ENCODE data around the gene MRPS6. TPM values are rescaled to one million over a fixed set of nuclear protein-coding genes. Genes with fewer than 3 reads are reported as not detected.
A peak's percentile ranks its signal among the peaks of the same experiment; 100 is the strongest.

Gene MRPS6
- total and polyA plus RNA-seq, 10 of the 15 experiments (the other 5 are each of a cell fraction or from before 2014, with no cell fraction given): 32.5 to 232 (median 90.3) TPM

DNA sequence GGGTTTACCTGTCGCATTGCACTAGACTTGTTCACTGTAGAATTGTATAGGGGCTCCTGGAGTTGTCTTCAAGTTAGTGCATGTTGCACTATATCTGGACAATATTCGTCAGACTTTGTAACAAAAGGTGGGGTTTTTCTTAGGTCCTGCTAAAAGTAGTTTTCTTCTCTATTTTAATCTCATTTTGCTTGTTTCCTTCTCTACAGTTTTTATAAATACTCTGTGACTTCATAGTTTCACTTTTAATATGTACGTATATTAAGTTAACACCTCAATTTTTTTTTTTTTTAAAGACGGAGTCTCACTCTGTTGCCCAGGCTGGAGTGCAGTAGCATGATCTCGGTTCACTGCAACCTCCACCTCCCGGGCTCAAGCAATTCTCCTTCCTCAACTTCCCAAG, 26.5 kb upstream of the MRPS6 start:
- DNase-seq (ENCODE audit: low read depth, low spot score): peak; percentile 35
- H3K79me2 ChIP-seq (ENCODE audit: control insufficient read depth, insufficient read depth, low read length): no peaks in the 10 kb centered on the region
- H3K9ac ChIP-seq (ENCODE audit: control insufficient read depth, insufficient read depth, low read length): no peak overlapping the region
- CTCF ChIA-PET: no interaction called here
- ATAC-seq: peak; percentile 96
- H2AFZ ChIP-seq (ENCODE audit: control insufficient read depth, low read depth, low read length): peak overlapping the region; percentile 68
- no TSS peak for BruUV-seq (replicated peaks)
- intact Hi-C loops (cut with micrococcal nuclease; ENCODE audit: unreplicated experiment) (no loop called here), in situ Hi-C loops (cut with MboI) (no loop called here)
- H4K20me1 ChIP-seq (ENCODE audit: control insufficient read depth, insufficient read depth): no peaks in the 10 kb centered on the region
- SMC1A ChIA-PET (ENCODE audit: uncharacterized antibody, unreplicated experiment): interaction anchor here (0.8 to 1.0 kb wide), 2 partner anchors 25 to 95 kb away, joined by 3 read pairs; no protein-coding TSS in a partner anchor
- POLR2A ChIA-PET: interaction anchor here (1.4 kb wide), 1 partner anchor 26 kb away, joined by 4 read pairs; the partner anchor contains the start of genes MRPS6 and SLC5A3
- H3K36me3 ChIP-seq (ENCODE audit: control insufficient read depth in 2 of 2, insufficient read depth in 2 of 2, low read length in 1 of 2): no peaks in the 10 kb centered on the region
- WGBS (ENCODE audit: insufficient coverage, insufficient replicate concordance, low lambda C conversion rate, missing lambda C conversion rate): 8% methylated on average over 6 of the region's 6 CpGs
- H3K27ac ChIP-seq (ENCODE audit: control insufficient read depth, insufficient read depth): peak overlapping the region; percentile 46; the same call in 1 of the 2 replicates
- H3K4me2 ChIP-seq (ENCODE audit: control insufficient read depth, insufficient read depth): peak overlapping the region; percentile 65
- H3K27me3 ChIP-seq (replicated peaks in 1 of 2; ENCODE audit: control insufficient read depth in 2 of 2, insufficient read depth in 2 of 2, low read length in 1 of 2): no peaks in the 10 kb centered on the region
- peaks cover 6% of the 10 kb centered on the region; the same call in 1 of the 2 replicates for H3K4me1 ChIP-seq (ENCODE audit: control insufficient read depth, insufficient read depth, low read length)
- FAIRE-seq: no peak
- peak overlapping the region; percentile 47; the same call in 1 of the 2 replicates for H3K4me3 ChIP-seq
- no peaks in the 10 kb centered on the region; the same call in 2 of the 3 replicates for H3K9me3 ChIP-seq (replicated peaks; ENCODE audit: control insufficient read depth, insufficient read depth, low read length)
- RAD21 ChIA-PET (ENCODE audit: unreplicated experiment): interaction anchor here (0.8 to 0.9 kb wide), 3 partner anchors 24 to 111 kb away, joined by 3 read pairs; no protein-coding TSS in a partner anchor
- TF ChIP-seq RB1 (IDR thresholded peaks at IDR 0.05; ENCODE audit: borderline replicate concordance) (no peak), ATF3 (IDR thresholded peaks at IDR 0.05; ENCODE audit: borderline replicate concordance, extremely low read depth, low read depth, low read length) (no peak), BCL11A (IDR thresholded peaks at IDR 0.05; ENCODE audit: low read depth, low read length) (peak; percentile 32; the same call in 1 of the 2 replicates), MTA3 (IDR thresholded peaks at IDR 0.05; ENCODE audit: borderline replicate concordance, low read length) (no peak), HDAC6 (IDR thresholded peaks at IDR 0.05; ENCODE audit: unreplicated experiment) (no peak), TARDBP (IDR thresholded peaks at IDR 0.05; ENCODE audit: borderline replicate concordance) (no peak), CHD2 (IDR thresholded peaks at IDR 0.05; ENCODE audit: borderline replicate concordance, low read depth, low read length) (no peak), LARP7 (IDR thresholded peaks at IDR 0.05) (no peak), MYB (IDR thresholded peaks at IDR 0.05; ENCODE audit: borderline replicate concordance, low read depth, low read length) (no peak), GABPA (IDR thresholded peaks at IDR 0.05; ENCODE audit: low read depth) (peak; percentile 27; the same call in 1 of the 2 replicates), HCFC1 (IDR thresholded peaks at IDR 0.05; ENCODE audit: low read length) (no peak), ASH2L (IDR thresholded peaks at IDR 0.05; ENCODE audit: borderline replicate concordance, low read depth) (no peak), GATAD2B (conservative IDR thresholded peaks at IDR 0.05; ENCODE audit: low read depth) (no peak), WRNIP1 (IDR thresholded peaks at IDR 0.05; ENCODE audit: borderline replicate concordance, low read depth, low read length) (no peak), CREM (IDR thresholded peaks at IDR 0.05; ENCODE audit: low read depth) (peak; percentile 57), ESRRA (IDR thresholded peaks at IDR 0.05; ENCODE audit: low read length) (no peak), ZNF687 (IDR thresholded peaks at IDR 0.05) (no peak), ZNF384 (IDR thresholded peaks at IDR 0.05; ENCODE audit: borderline replicate concordance, low read depth, low read length) (peak; percentile 68), SP1 (IDR thresholded peaks at IDR 0.05; ENCODE audit: low read depth, low read length) (peak; percentile 9)
- TF ChIP-seq, protein P1, sequence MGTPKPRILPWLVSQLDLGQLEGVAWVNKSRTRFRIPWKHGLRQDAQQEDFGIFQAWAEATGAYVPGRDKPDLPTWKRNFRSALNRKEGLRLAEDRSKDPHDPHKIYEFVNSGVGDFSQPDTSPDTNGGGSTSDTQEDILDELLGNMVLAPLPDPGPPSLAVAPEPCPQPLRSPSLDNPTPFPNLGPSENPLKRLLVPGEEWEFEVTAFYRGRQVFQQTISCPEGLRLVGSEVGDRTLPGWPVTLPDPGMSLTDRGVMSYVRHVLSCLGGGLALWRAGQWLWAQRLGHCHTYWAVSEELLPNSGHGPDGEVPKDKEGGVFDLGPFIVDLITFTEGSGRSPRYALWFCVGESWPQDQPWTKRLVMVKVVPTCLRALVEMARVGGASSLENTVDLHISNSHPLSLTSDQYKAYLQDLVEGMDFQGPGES (IDR thresholded peaks at IDR 0.05): no peak

Measured in GM12878 (cell line).